Caco-2 (cell line): ENCODE data around the gene OGDH. TPM values are rescaled to one million over a fixed set of nuclear protein-coding genes. Genes with fewer than 3 reads are reported as not detected.
A peak's percentile ranks its signal among the peaks of the same experiment; 100 is the strongest.

ENCODE experiments used
- BruUV-seq: library from RNA; stranded (reverse); fragments of 400-500 nt; replicated peaks from 2 replicates; lab custom pipeline; 2021; lab: Mats Ljungman, UMichigan
- CTCF ChIA-PET: fragments of 300-600 bp; sonication (Branson Sonifier 250); formaldehyde crosslinking; loops from one replicate; lab custom pipeline; 2022; ENCODE audit warnings: antibody characterized with exemption; lab: Charles Lee
- POLR2A ChIA-PET: fragments of 300-600 bp; sonication (Branson Sonifier 250); formaldehyde crosslinking; loops from one replicate; lab custom pipeline; 2022; ENCODE audit warnings: antibody characterized with exemption; lab: Charles Lee
- DNase-seq, 2 experiments: peaks; one replicate each; pipeline versions ENCODE4 v3.0.0 to v3.0.0-alpha.2; 2020 to 2022
- H3K27me3 ChIP-seq: replicated peaks from 2 replicates; pipeline ENCODE4 v1.6.0; 2011; ENCODE audit warnings: low read length; ENCODE audit not compliant: control insufficient read depth, insufficient read depth
- H3K36me3 ChIP-seq: 2 replicates; pipeline ENCODE4 v1.5.1; 2011; ENCODE audit warnings: low read length; ENCODE audit not compliant: control insufficient read depth, insufficient read depth
- H3K4me1 ChIP-seq: fragments of 250-450 bp; sonication (Bioruptor Pico); 2 replicates; pipeline ENCODE4 v1.5.1; 2020; ENCODE audit warnings: mild to moderate bottlenecking
- H3K4me3 ChIP-seq: 2 replicates; pipeline ENCODE4 v1.5.1; 2011; ENCODE audit warnings: low read depth, mild to moderate bottlenecking, control low read depth, low read length
- H3K9me3 ChIP-seq: fragments of 250-450 bp; sonication (Bioruptor Pico); 2 replicates; pipeline ENCODE4 v1.5.1; 2020; ENCODE audit warnings: mild to moderate bottlenecking, moderate library complexity
- H3K27ac Mint-ChIP-seq: one replicate; pipeline ENCODE4 v1.8.0; 2022; ENCODE audit warnings: mixed read lengths; ENCODE audit not compliant: unreplicated experiment
- H3K27me3 Mint-ChIP-seq: one replicate; pipeline ENCODE4 v1.8.0; 2022; ENCODE audit warnings: mixed read lengths; ENCODE audit not compliant: insufficient read depth, unreplicated experiment
- H3K36me3 Mint-ChIP-seq: one replicate; pipeline ENCODE4 v1.8.0; 2022; ENCODE audit warnings: mild to moderate bottlenecking, mixed read lengths; ENCODE audit not compliant: insufficient read depth, unreplicated experiment
- H3K4me1 Mint-ChIP-seq: one replicate; pipeline ENCODE4 v1.8.0; 2022; ENCODE audit warnings: low read depth, mixed read lengths; ENCODE audit not compliant: unreplicated experiment
- H3K4me3 Mint-ChIP-seq: one replicate; pipeline ENCODE4 v1.8.0; 2022; ENCODE audit warnings: mild to moderate bottlenecking, moderate library complexity, mixed read lengths; ENCODE audit not compliant: unreplicated experiment
- H3K9me3 Mint-ChIP-seq: one replicate; pipeline ENCODE4 v1.8.0; 2022; ENCODE audit warnings: mixed read lengths; ENCODE audit not compliant: unreplicated experiment
- CTCF ChIP-seq, 2 experiments: fragments of 200-600 bp in 1 of 2; IDR thresholded peaks; 1 replicate in 1 of 2; 2 replicates in 1 of 2; pipeline versions ENCODE4 v1.5.1 to v1.8.0; 2011 to 2022; ENCODE audit warnings: antibody characterized with exemption in 1 of 2, control low read depth in 1 of 2, inconsistent platforms in 1 of 2, low read depth in 1 of 2, low read length in 1 of 2, mild to moderate bottlenecking in 1 of 2, moderate library complexity in 1 of 2; ENCODE audit not compliant: insufficient read depth in 1 of 2, severe bottlenecking in 1 of 2, unreplicated experiment in 1 of 2
- intact Hi-C: fragments of 100-400 bp; cut with micrococcal nuclease; formaldehyde crosslinking; loops from one replicate; pipeline ENCODE4 v1.10.0; 2022; ENCODE audit not compliant: unreplicated experiment
- total RNA-seq: library from RNA; stranded (reverse); gene quantifications from 2 replicates; pipeline ENCODE4 v1.2.3, GENCODE V29; 2022

OGDH gene
- total RNA-seq, 1 experiment from 2014 or later = 62.1 TPM

DNA sequence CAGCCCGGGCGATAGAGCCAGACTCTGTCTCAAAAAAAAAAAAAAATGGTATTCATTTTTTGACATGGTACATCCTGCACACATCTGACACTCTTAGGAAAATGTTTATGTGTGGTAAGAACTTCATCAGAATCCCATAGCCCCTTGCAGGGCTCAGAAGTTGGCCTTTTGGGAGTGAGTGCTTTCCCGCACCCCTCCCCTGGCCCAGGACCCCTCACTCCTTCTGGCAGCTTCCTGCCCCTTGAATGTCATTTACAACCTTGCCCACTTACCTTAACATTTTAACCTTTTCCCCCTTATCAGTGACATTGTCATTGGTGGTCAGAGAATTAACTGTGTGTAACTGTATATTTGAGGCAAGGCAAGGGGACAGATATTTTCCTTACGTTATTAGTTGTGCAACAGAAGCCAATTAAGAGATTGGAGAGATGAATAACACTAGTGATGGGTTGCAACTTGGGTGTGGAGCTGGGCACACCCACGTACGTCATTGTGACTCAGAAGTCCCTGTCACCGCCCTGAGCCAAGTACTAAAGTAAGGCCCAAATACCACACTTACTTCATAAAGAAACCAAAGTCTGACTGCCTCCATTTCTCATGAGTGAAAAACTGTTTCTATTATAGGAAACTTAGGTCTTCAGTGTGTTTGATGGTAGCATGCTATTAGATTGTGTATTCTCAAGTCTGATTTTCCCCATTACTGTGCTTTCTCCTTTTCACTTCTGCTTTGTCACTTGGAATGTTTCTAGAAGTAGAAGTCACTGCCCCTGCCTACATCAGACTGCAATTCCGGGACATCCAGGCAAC is 31.6 kb downstream of the OGDH start:
- Mint-ChIP-seq H3K4me3 (no peak overlapping the region), H3K9me3 (no peaks in the 10 kb centered on the region), H3K27ac (peak overlapping the region; percentile 85), H3K4me1 (peaks cover 41% of the 10 kb centered on the region), H3K36me3 (peaks cover 45% of the 10 kb centered on the region), H3K27me3 (no peaks in the 10 kb centered on the region)
- ChIA-PET POLR2A (no interaction called here), CTCF (no interaction called here)
- H3K4me1 ChIP-seq = peaks cover 60% of the 10 kb centered on the region
- TF ChIP-seq CTCF (IDR thresholded peaks at IDR 0.05; ENCODE audit: insufficient read depth in 1 of 2, low read depth in 1 of 2, low read length in 1 of 2, severe bottlenecking in 1 of 2, unreplicated experiment in 1 of 2) = no peak
- H3K4me3 ChIP-seq = no peak overlapping the region
- DNase-seq = no peak
- no peaks in the 10 kb centered on the region for H3K27me3 ChIP-seq
- intact Hi-C loops = no loop called here
- no peaks in the 10 kb centered on the region for H3K9me3 ChIP-seq
- H3K36me3 ChIP-seq = peaks cover 2% of the 10 kb centered on the region
- BruUV-seq = no TSS peak

DNA sequence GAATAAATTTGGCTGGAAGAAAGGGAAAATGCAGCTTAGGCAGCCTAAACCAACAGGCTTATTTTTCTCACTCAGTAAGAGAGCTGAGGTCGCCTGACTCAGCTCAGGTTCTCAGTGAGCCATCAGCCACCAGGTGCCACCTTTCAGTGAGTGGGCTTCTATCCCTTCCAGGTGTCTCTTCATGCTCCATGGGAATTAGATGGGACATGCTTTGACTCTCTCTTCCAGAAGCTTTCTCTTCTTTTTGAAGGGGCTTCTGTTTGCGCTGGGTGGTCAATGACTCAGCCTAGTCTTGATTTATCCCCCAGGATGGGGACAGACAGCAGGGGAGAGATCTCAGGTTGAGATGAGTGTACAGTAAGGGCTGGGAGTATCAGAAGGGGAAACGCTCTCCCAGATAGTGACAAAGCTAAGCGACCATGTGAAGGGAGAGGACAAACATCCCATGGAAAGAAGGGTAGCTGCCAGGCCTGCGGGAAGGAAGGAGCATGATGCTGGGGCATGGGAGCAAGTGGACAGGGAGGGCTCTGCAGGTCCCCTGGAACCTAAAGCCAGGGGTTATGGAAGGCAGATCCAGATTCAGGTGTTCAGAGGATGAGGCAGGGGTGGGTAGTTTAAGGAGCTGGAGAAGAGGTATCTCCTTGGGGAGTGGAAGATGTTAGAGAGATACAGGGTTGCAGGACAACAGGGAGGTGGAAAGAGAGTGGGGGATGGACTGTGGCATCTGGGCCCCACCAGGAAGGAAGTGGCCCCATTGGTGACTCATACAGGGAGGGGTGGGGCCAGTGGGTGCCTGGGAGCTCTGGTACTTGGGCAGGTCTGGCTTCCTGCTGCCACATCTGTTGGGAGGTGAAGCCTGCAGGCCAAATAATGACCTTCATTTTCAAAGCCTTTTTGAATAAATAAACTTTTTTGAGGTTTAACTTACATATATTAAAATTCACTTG is 32.5 kb downstream of the OGDH start:
- no peak overlapping the region for H3K4me3 ChIP-seq
- peaks cover 51% of the 10 kb centered on the region for H3K4me1 ChIP-seq
- CTCF ChIA-PET = interaction anchor here (0.5 kb wide), 1 partner anchor 97 kb away, joined by 5 read pairs; no protein-coding TSS in a partner anchor
- DNase-seq = peak; percentile 48 to 67
- no TSS peak for BruUV-seq
- POLR2A ChIA-PET = no interaction called here
- Mint-ChIP-seq H3K36me3 (peaks cover 37% of the 10 kb centered on the region), H3K4me1 (peaks cover 34% of the 10 kb centered on the region), H3K9me3 (no peaks in the 10 kb centered on the region), H3K4me3 (peak overlapping the region; percentile 15), H3K27me3 (no peaks in the 10 kb centered on the region), H3K27ac (peak overlapping the region; percentile 85)
- peaks cover 2% of the 10 kb centered on the region for H3K36me3 ChIP-seq
- no peaks in the 10 kb centered on the region for H3K27me3 ChIP-seq
- no peak for TF ChIP-seq CTCF (IDR thresholded peaks at IDR 0.05; ENCODE audit: insufficient read depth in 1 of 2, low read depth in 1 of 2, low read length in 1 of 2, severe bottlenecking in 1 of 2, unreplicated experiment in 1 of 2)
- intact Hi-C loops = no loop called here
- no peaks in the 10 kb centered on the region for H3K9me3 ChIP-seq

DNA sequence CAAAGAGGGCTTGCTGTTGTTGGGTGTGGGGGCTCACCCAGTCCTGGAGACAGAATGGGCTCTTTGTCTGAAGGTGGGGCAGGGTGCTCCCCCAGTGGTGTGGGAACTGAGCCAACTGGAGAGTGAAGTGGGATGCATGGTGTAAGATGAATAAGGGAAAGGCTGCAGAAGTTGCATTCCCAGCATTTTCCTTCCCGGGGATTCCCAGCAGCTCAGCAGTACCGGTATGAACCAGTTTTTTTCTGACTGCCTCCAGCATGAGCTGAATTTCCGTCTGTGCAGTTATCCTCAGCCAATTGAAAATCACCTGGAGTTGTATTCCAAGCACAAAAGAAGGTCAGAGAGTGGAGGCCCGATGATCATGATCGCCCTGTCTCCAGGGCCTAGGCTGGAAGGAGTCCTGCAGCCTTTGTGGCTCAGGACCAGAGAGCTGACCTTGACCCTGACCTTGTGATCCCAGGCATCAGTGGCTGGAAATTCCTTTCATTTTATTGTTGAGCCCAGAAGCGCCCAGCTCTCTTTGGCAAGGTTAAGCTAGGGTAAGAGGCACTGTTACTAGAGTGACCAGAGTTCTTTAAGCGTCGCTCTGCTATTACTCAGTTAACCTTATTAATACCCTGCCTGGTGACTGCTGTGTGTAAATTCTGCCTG is 33.4 kb downstream of the OGDH start:
- H3K27ac Mint-ChIP-seq = peak overlapping the region; percentile 85
- TF ChIP-seq CTCF (IDR thresholded peaks at IDR 0.05; ENCODE audit: insufficient read depth in 1 of 2, low read depth in 1 of 2, low read length in 1 of 2, severe bottlenecking in 1 of 2, unreplicated experiment in 1 of 2) = no peak
- Histone ChIP-seq H3K36me3 (peaks cover 2% of the 10 kb centered on the region), H3K27me3 (no peaks in the 10 kb centered on the region), H3K9me3 (no peaks in the 10 kb centered on the region), H3K4me1 (peaks cover 42% of the 10 kb centered on the region), H3K4me3 (no peak overlapping the region)
- no peaks in the 10 kb centered on the region for H3K27me3 Mint-ChIP-seq
- H3K9me3 Mint-ChIP-seq = no peaks in the 10 kb centered on the region
- no peak overlapping the region for H3K4me3 Mint-ChIP-seq
- POLR2A ChIA-PET = no interaction called here
- intact Hi-C loops = no loop called here
- CTCF ChIA-PET = interaction anchor here (0.5 kb wide), 1 partner anchor 97 kb away, joined by 5 read pairs; no protein-coding TSS in a partner anchor
- H3K36me3 Mint-ChIP-seq = peaks cover 28% of the 10 kb centered on the region
- peaks cover 29% of the 10 kb centered on the region for H3K4me1 Mint-ChIP-seq
- DNase-seq = peak in 1 of 2 experiments; percentile 21
- no TSS peak for BruUV-seq
